ENCODE results near the gene LTBP1. TPM values are rescaled to one million over a fixed set of nuclear protein-coding genes. Genes with fewer than 3 reads are reported as not detected.
A peak's percentile ranks its signal among the peaks of the same experiment; 100 is the strongest.

LTBP1 gene
- total RNA-seq, 3 donors from 2014 or later, result 14.3 to 38.4 (median 33.6) TPM

DNA sequence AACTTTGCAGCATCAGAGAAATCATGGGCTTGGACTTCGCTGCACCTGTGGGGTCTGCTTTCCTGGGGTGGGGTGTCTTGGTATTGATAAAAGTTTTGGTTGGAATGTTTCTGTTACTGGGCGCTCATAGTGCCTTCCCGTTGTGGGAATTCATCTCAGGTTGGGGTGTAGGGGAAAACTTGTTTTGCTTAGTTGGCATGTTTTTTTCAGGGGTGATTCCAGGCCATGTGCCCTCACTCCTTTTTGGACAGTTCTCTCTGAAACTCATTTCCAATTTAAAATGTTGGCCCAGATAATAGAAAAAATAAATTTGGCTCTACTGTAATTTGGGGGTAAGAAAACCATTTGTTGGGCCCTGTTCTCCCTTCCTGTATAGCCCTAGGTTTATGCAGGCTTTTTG is 1.5 kb downstream of the LTBP1 start:
- H3K36me3 ChIP-seq (ENCODE audit: low read depth), result no peaks in the 10 kb centered on the region
- H3K4me1 ChIP-seq (ENCODE audit: low read depth), result peaks cover 5% of the 10 kb centered on the region
- H3K4me3 ChIP-seq, result no peak overlapping the region
- no peak for DNase-seq
- TF ChIP-seq, protein P1, sequence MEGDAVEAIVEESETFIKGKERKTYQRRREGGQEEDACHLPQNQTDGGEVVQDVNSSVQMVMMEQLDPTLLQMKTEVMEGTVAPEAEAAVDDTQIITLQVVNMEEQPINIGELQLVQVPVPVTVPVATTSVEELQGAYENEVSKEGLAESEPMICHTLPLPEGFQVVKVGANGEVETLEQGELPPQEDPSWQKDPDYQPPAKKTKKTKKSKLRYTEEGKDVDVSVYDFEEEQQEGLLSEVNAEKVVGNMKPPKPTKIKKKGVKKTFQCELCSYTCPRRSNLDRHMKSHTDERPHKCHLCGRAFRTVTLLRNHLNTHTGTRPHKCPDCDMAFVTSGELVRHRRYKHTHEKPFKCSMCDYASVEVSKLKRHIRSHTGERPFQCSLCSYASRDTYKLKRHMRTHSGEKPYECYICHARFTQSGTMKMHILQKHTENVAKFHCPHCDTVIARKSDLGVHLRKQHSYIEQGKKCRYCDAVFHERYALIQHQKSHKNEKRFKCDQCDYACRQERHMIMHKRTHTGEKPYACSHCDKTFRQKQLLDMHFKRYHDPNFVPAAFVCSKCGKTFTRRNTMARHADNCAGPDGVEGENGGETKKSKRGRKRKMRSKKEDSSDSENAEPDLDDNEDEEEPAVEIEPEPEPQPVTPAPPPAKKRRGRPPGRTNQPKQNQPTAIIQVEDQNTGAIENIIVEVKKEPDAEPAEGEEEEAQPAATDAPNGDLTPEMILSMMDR (IDR thresholded peaks at IDR 0.05), result no peak
- H3K9me3 ChIP-seq, result no peaks in the 10 kb centered on the region
- intact Hi-C loops (cut with DNase I, micrococcal nuclease), result no loop called here
- no peak for ATAC-seq

GRCh38 chr2:32949260-32949659 is 2.5 kb downstream of the LTBP1 start:
- intact Hi-C loops (cut with DNase I, micrococcal nuclease), result no loop called here

DNA sequence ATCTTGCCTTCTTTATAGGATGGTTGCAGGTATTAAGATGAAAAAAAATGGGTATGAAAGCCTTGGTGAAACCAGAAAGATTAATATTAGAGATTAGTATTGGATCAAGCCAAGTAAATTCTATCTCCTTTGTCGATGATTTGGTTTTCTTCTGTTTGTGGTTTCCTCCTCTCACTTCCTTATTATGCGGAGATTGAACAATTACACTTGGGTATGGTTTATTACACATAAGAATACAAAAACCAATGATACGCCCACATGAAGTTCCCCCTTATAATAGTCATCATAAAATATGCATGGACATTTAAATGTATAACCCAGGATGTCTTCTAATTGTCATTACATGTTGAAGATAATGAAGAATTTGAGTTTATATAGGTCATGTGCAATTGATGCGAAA is 4.9 kb downstream of the LTBP1 start:
- H3K36me3 ChIP-seq (ENCODE audit: low read depth), result no peaks in the 10 kb centered on the region
- intact Hi-C loops (cut with DNase I, micrococcal nuclease), result no loop called here
- TF ChIP-seq, protein P1 (IDR thresholded peaks at IDR 0.05), result no peak
- DNase-seq (no peak), ATAC-seq (no peak)
- peaks cover 5% of the 10 kb centered on the region for H3K4me1 ChIP-seq (ENCODE audit: low read depth)
- no peak overlapping the region for H3K4me3 ChIP-seq
- no peaks in the 10 kb centered on the region for H3K9me3 ChIP-seq

More at GRCh38 chr2:32949260-32949659, 2.5 kb downstream of the LTBP1 start:
- no peaks in the 10 kb centered on the region for H3K36me3 ChIP-seq (ENCODE audit: low read depth)
- peaks cover 5% of the 10 kb centered on the region for H3K4me1 ChIP-seq (ENCODE audit: low read depth)
- H3K9me3 ChIP-seq, result no peaks in the 10 kb centered on the region
- ATAC-seq (no peak), DNase-seq (no peak)
- TF ChIP-seq, protein P1 (IDR thresholded peaks at IDR 0.05), result no peak
- no peak overlapping the region for H3K4me3 ChIP-seq

GRCh38 chr2:32952761-32953476 is 6.2 kb downstream of the LTBP1 start:
- intact Hi-C loops (cut with DNase I, micrococcal nuclease), result no loop called here
- Histone ChIP-seq H3K4me3 (no peak overlapping the region), H3K36me3 (ENCODE audit: low read depth) (no peaks in the 10 kb centered on the region), H3K4me1 (ENCODE audit: low read depth) (peaks cover 3% of the 10 kb centered on the region), H3K9me3 (no peaks in the 10 kb centered on the region)
- TF ChIP-seq, protein P1 (IDR thresholded peaks at IDR 0.05), result no peak
- ATAC-seq (no peak), DNase-seq (no peak)

DNA sequence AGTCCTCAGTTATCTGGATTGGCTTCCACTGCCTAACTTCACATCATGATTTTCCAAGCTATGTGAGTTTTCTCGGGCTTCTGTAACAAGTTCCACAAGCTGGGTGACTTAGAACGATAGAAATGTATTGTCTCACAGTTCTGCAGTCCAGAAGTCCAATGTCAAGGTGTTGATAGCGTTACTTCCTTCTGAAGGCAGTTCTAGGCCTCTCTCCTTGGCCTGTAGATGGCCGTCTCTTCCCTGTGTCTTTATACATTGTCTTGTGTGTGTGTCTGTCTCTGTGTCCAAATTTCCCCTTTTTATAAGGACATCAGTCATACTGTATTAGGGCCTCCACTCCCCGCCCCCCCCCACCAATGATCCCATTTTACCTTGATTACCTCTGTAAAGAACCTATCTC is 7.5 kb downstream of the LTBP1 start:
- intact Hi-C loops (cut with DNase I, micrococcal nuclease), result no loop called here
- no peaks in the 10 kb centered on the region for H3K36me3 ChIP-seq (ENCODE audit: low read depth)
- no peak overlapping the region for H3K4me3 ChIP-seq
- ATAC-seq, result peak; percentile 26
- DNase-seq, result no peak
- TF ChIP-seq, protein P1 (IDR thresholded peaks at IDR 0.05), result no peak
- H3K4me1 ChIP-seq (ENCODE audit: low read depth), result no peaks in the 10 kb centered on the region
- H3K9me3 ChIP-seq, result no peaks in the 10 kb centered on the region

All from mucosa of descending colon (tissue), 3 donors.